ENCODE data around the gene POU6F2.

Gene POU6F2

DNA sequence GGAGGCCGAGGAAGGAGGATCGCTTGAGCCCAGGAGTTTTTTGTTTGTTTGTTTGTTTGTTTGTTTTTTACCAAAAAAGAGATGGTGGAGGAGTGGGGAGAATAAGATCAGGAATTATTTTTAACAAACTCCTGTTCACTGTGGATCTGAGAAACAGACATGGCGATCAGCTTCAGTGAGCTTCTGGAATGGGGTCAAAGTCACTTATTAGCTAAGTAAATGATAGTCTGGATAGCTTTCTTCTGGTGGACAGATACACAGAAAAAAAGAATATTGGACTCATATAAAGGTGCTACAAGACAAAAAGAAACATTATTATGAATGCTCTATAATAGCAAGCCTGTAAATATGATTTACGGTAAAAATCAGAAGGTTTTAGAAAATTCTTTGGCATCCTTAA, 85.1 kb downstream of the POU6F2 start:
- no peak for DNase-seq (ENCODE audit: low read depth in 4 of 4, low spot score in 1 of 4)

DNA sequence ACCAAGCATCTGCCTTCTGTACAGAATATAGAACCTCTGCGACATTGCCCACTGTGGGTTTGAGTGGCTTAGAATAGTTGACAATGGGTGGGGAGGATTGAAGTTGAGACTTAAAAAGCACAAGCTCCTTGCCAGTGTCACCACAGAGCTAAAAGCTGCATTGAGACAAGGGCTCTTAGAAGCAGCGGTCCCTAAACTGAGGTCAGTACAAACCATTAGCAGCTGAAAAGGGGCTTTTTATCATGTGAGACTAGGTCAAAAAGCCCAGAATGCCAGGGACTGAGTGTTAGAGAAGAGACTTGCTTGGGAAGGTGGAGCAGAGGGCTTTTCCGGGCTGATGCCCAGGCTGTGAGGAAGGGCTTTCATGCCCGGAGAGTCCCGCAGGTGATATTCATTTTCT, 91.3 kb downstream of the POU6F2 start:
- DNase-seq (ENCODE audit: low read depth in 4 of 4, low spot score in 1 of 4), result no peak

DNA sequence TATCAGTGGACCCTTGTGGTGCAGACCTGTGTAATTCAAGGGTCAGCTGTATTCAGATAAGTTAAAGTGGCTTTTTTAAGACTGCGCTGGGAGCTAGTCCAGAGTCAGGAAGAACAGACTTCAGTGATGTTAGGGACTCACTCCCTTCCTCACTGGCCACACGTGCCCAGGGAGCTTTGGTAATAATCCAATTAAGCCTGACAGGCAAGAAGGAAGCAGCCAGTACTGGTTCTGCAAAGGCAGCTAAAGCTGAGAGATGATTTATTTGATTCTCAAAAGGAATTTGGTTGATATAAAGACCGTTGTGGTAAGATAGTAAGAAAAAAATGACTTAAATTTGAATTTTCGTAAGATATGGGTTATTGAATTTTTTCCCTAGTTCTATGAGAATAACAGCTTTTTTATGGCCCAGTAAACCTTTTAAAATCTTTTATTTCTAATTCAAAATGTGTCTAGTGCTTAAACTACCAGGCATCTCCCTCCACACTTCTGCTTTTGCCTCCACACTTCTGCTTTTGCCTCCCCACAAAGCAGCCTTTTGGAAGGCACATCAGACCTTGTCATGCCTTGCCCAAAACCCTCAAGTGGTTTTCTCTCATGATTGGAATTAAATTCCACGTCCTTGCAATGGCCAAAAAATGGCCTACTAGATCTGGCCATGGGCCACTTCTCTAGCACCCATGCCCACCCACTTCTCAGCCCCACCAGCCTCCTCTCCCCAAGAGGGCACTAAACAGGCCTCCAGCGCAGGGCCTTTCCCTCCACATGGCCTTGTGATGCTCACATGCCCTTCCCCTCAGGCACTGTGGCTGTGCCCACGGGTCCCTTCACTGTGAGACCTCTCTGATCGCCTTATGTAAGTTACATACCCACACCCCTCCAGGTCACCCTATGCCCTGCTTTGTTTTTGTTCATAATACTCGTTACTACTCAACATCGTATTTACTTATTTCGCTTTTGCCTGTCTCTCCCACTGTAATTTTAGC, 92.5 kb downstream of the POU6F2 start:
- no peak for DNase-seq (ENCODE audit: low read depth in 4 of 4, low spot score in 1 of 4)

DNA sequence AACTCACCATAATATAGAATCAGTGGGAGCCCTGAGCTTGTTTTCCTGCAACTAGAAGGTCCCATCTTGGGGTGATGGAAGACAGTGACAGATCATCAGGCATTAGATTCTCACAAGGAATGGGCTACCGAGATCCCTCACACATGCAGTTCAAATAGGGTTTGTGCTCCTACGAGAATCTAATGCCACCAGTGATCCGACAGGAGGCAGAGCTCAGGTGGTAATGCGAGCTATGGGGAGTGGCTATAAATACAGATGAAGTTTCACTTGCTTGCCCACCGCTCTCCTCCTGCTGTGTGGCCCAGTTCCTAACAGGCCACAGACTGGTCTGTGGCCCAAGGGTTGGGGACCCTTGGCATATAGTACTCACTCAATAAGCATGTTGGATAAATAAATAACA, 93.4 kb downstream of the POU6F2 start:
- DNase-seq (ENCODE audit: low read depth in 4 of 4, low spot score in 1 of 4), result no peak

DNA sequence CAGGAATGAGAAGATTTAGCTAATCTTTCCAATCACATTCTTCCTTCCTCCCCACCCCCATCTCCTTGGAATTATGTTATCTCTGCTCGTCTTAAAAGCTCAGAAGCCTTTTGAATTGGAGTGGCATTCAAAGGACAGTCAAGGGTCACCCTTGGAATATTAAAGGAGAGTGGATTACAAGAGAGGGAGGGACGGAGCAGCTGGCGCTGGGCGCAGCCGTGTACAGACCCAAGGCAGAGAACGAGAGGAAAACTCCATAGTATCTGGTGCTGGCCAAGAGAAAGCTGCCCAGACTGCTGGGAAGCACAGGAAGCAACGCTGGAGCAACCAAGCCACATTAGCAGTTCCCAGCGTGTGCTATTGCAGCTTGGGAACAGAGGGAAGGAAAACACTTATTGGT, 95.7 kb downstream of the POU6F2 start:
- DNase-seq (ENCODE audit: low read depth in 4 of 4, low spot score in 1 of 4), result no peak

GRCh38 chr7:39075210-39075609, 97.5 kb downstream of the POU6F2 start:
- no peak for DNase-seq (ENCODE audit: low read depth in 4 of 4, low spot score in 1 of 4)

GRCh38 chr7:39083781-39084180, 106.1 kb downstream of the POU6F2 start:
- DNase-seq (ENCODE audit: low read depth in 4 of 4, low spot score in 1 of 4), result no peak

- DNase-seq (ENCODE audit: low read depth in 4 of 4, low spot score in 1 of 4), result no peak
Observed at GRCh38 chr7:39084349-39084748, 106.6 kb downstream of the POU6F2 start.

- no peak for DNase-seq (ENCODE audit: low read depth in 4 of 4, low spot score in 1 of 4)
Observed at GRCh38 chr7:39085189-39085588, 107.5 kb downstream of the POU6F2 start.

- DNase-seq (ENCODE audit: low read depth in 4 of 4, low spot score in 1 of 4), result no peak
Observed at GRCh38 chr7:39085590-39086049, 107.9 kb downstream of the POU6F2 start.

DNA sequence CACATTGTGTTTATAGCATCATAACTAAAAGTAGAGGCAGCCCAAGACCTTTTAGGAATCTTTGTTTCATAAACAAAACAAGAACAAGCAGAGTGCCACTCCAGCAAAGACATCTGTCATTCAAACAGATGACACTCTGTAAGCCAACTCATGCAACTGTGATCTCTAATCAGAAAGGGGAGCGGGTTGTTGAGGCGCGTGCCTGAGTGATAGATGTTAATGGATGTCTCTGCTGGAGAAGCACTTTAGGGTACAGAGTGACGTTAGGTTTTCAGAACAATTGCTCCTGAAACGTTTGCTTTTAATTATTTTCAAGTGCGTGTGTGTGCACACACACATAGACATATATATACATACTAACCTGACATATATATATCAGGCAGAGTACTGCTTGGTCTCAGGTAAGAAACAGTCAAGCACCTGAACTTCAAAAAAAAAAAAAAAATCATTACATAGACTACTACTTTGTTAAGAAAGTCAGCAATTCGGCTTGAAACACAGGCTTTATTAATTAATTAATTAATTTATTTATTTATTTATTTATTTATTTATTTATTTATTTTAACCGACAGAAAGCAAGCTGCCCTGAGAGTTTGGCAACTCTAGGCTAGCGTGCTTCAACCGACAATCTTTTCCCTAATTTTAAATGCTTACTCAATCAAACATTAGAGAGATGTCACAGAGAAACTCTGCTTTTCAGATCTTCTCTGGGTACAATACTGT, 109.1 kb downstream of the POU6F2 start:
- DNase-seq (ENCODE audit: low read depth in 4 of 4, low spot score in 1 of 4), result no peak

GRCh38 chr7:39088730-39089593, 111.3 kb downstream of the POU6F2 start:
- no peak for DNase-seq (ENCODE audit: low read depth in 4 of 4, low spot score in 1 of 4)

- DNase-seq (ENCODE audit: low read depth in 4 of 4, low spot score in 1 of 4), result no peak
Observed at GRCh38 chr7:39091145-39091544, 113.4 kb downstream of the POU6F2 start.

DNA sequence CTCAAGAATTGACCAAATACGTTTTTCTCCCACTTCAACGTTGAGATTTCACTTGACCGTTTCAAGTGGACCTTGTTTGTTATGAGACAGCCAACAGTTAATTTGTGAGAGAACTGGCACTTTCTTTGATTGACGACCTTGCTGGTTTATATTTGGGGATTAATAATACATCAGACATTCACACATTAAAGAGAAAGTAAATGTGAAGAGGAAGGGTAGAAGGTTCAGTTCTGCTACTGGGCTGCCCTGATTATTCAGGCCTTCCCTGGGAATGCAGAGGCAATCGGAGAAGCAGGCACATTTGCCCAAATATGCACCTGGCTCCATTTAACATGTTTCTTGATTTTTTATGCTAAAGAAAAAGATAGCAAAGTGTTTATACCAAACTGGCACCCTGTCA, 114.1 kb downstream of the POU6F2 start:
- DNase-seq (ENCODE audit: low read depth in 4 of 4, low spot score in 1 of 4), result no peak

DNA sequence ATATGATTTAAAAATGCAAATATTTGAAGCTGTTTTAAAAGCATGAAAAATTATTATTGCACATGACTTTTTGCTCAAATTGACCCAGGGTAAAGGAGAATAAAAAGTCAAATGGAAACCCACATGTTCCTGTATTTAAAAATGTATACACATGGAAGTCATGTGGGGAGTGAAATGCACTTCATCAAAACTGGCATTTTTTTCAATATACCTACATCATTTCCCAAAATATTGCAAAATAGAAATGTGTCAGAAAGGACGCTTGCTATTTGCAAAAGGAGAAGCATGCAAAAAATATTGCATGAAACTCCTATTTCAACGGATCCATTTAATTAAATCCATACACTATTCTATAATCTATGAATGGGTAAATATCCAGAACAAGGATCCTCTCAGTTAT, 117.0 kb downstream of the POU6F2 start:
- no peak for DNase-seq (ENCODE audit: low read depth in 4 of 4, low spot score in 1 of 4)

- DNase-seq (ENCODE audit: low read depth in 4 of 4, low spot score in 1 of 4), result no peak
Observed at GRCh38 chr7:39095875-39096619, 118.3 kb downstream of the POU6F2 start.

DNA sequence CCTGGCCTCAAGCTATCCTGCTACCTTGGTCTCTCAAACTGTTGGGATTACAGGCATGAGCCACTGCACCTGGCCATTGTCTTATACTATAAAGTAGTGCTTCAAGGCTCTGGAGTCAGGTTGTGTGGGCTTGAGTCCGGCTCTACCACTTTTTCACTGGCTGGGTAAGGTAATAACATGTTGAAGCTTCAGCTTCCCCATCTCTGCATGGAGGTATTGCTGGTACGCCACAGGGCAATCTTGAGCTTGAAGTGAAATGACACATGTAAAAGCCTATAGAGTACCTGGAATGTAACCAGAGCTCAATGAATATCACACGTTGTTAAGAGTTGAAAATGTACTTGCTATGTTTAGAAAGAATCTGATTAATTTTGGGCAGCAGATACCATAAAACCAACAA, 120.8 kb downstream of the POU6F2 start:
- DNase-seq (ENCODE audit: low read depth in 4 of 4, low spot score in 1 of 4), result no peak

DNA sequence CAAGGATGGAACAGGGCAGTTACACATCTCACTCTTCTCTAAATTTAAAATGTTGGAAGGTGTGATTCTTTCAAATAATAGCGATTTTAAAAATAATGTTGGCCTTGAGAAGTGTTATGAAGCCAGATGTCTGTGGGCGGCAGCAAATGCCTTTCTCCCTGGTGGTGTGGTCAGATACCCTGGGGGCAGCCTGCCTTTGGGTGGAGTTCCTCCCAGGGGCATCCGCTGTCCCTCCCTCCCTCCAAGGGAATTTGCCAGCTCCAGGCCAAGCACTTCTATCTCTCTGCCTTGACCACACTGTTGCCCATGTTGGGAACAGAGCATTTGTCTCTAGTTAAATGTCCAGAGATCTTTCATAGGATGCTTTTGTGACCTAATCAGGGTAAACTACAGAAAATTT, 121.4 kb downstream of the POU6F2 start:
- DNase-seq (ENCODE audit: low read depth in 4 of 4, low spot score in 1 of 4), result no peak

DNA sequence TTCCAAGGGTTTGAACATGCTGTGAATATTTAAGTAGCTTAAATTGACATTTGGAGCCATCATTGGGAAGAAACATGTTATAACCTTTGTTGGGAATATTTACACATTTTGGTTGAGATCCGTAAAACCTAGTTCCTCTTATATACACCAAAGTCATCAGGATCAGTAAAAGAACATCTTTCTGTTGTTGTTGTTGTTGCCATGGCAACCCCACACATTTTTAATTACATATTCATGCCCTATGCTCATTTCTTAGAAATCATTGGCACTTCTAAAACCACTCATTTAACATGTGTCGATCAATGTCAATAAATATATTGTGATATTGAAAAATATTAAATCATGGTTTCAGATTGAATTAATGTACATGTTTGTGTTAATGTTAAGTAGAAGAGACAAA, 122.6 kb downstream of the POU6F2 start:
- no peak for DNase-seq (ENCODE audit: low read depth in 4 of 4, low spot score in 1 of 4)

- no peak for DNase-seq (ENCODE audit: low read depth in 4 of 4, low spot score in 1 of 4)
Observed at GRCh38 chr7:39102234-39102633, 124.5 kb downstream of the POU6F2 start.

DNA sequence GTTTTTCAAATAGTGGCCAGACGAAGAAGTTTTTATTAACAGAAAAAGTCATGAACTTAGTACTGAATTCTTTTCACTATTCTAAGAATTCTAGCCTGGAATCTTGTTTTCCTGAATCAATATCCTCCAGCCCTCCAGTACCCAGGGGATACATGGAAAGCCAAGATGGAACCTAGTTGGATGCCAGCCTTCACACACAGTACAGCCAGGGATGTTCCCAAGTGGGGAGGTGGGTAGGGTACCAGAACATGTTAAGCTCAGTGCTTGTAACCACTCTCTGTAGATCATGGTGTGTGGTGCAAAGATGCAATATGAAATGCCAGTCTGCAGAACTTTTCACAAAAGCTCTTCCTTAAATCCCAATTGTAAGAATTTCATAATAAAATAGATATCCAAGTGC, 128.0 kb downstream of the POU6F2 start:
- DNase-seq (ENCODE audit: low read depth in 4 of 4, low spot score in 1 of 4), result no peak

All from stimulated activated CD4-positive, alpha-beta T cell treated with anti-CD3 and anti-CD28 coated beads, Interleukin-1b, Interleukin-23, amount 100 ng/mL, for 24 hours (primary cell).